Spleen (tissue), 7 donors: ENCODE results near the gene SLIT3.

Experiments
- CTCF ChIP-seq, 11 experiments: fragments of 200-600 bp in 7 of 11; fragments of 450-650 bp in 4 of 11; sonication (generic) in 4 of 11; IDR thresholded peaks in 8 of 11; conservative IDR thresholded peaks in 3 of 11; 1 replicate in 7 of 11; 2 replicates in 4 of 11; pipeline versions ENCODE4 v1.4.0 to v1.8.0; 2016 to 2021; ENCODE audit warnings: antibody characterized with exemption in 11 of 11, inconsistent platforms in 4 of 11, mild to moderate bottlenecking in 1 of 11
- POLR2A ChIP-seq, 3 donors: fragments of 450-650 bp; IDR thresholded peaks; one replicate each; pipeline ENCODE4 v1.5.1; 2017; ENCODE audit warnings: antibody characterized with exemption in 3 of 3, mild to moderate bottlenecking in 1 of 3
- donor health status: DM: no; HTN: no; CAD: no; lungs with moderate emphysema.
- donor health status: DM: no; HTN: no; CAD: no.
- donor health status: DM: no; HTN: no; CAD: no.

- TF ChIP-seq CTCF (IDR thresholded peaks at IDR 0.05 in 8 of 11, conservative IDR thresholded peaks at IDR 0.05 in 3 of 11) (no peak), POLR2A (IDR thresholded peaks at IDR 0.05) (no peak)
Observed at GRCh38 chr5:168693883-168694282, 607.1 kb downstream of the SLIT3 start.
